ENCODE measurements around the gene GRID2. TPM values are rescaled to one million over a fixed set of nuclear protein-coding genes. Genes with fewer than 3 reads are reported as not detected.

The GRID2 gene
- total and polyA plus RNA-seq, 11 donors: 0.29 to 0.38 (median 0.33) TPM; not detected in 8

DNA sequence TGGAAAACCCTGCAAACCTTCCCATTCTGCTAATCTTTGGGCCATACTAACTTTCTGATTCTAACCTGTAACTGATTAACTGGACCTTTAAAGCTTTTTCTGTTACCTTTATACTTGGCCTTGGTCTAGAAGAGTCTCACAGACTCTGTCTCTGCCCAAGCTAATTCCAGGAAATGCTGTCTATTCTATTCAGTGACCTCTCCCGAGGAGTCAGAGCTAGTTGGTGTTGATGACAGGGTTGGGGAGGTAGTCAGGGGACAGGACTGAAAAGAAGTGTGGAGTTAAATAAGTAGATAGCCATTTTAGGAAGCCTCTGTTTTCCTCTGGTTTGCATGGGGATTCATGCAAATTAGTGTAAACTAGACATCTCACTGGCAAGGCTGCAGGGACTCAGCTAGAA is 429.5 kb downstream of the GRID2 start:
- intact Hi-C loops (cut with DNase I): no loop called here
- no peak for ATAC-seq
- Histone ChIP-seq H3K27me3 (no peaks in the 10 kb centered on the region), H3K27ac (no peak overlapping the region), H3K9me3 (no peaks in the 10 kb centered on the region), H3K4me3 (no peak overlapping the region), H3K36me3 (no peaks in the 10 kb centered on the region), H3K4me1 (no peaks in the 10 kb centered on the region)
- 13 to 29% (median 19%) methylated on average over 1 of the region's 1 CpG for WGBS, 4 donors
- TF ChIP-seq POLR2A (IDR thresholded peaks at IDR 0.05): no peak
- TF ChIP-seq, protein P1, sequence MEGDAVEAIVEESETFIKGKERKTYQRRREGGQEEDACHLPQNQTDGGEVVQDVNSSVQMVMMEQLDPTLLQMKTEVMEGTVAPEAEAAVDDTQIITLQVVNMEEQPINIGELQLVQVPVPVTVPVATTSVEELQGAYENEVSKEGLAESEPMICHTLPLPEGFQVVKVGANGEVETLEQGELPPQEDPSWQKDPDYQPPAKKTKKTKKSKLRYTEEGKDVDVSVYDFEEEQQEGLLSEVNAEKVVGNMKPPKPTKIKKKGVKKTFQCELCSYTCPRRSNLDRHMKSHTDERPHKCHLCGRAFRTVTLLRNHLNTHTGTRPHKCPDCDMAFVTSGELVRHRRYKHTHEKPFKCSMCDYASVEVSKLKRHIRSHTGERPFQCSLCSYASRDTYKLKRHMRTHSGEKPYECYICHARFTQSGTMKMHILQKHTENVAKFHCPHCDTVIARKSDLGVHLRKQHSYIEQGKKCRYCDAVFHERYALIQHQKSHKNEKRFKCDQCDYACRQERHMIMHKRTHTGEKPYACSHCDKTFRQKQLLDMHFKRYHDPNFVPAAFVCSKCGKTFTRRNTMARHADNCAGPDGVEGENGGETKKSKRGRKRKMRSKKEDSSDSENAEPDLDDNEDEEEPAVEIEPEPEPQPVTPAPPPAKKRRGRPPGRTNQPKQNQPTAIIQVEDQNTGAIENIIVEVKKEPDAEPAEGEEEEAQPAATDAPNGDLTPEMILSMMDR (IDR thresholded peaks at IDR 0.05): no peak
- no peak for DNase-seq

DNA sequence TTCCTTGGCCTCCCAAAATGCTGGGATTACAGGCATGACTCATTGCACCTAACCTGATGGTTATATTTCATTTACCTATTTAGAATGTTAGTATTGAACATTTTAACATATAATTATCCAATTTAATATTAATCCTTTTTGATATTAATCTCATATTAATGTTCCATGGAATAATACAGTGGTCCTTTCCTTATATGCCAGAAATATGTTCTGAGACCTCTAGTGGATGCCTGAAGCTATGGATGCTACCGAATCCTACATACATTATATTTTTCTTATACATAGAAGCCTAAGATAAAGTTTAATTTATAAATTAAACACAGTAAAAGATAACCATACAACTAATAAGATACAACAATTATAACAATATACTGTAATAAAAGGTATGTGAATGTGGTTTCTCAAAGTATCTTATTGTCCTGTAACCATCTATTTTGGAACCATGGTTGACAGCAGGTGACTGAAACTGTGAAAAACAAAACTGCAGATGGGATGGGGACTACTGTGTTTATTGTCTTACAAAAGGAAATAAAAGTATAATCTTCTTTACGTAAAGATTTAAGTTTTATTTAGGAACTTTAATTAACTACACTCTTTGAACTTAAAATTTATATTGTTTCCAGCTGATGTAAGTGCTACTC is 431.4 kb downstream of the GRID2 start:
- no peaks in the 10 kb centered on the region for H3K27me3 ChIP-seq

DNA sequence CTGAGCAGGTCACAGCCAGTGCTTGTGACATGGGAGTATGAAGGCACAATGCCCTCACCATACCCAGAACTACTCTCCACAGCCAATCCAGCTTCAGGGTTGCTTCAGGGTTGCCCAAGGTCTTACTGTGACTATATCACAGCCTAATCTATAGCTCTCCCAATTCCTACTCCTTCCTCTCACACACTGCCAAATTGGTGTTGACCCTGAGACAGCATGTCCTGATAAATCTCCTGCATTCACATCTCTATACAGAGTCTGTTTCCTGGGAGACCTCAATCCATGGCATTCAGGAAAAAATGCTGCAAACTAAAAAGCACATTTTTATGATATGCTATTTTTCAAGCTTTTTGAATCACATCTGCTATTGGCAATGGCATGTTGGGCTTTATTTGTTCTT is 456.7 kb downstream of the GRID2 start:
- no peaks in the 10 kb centered on the region for H3K4me1 ChIP-seq
- DNase-seq (no peak), ATAC-seq (no peak)
- H3K27me3 ChIP-seq: no peaks in the 10 kb centered on the region
- no peak overlapping the region for H3K27ac ChIP-seq
- intact Hi-C loops (cut with DNase I): no loop called here
- no peak overlapping the region for H3K4me3 ChIP-seq
- no peaks in the 10 kb centered on the region for H3K9me3 ChIP-seq
- TF ChIP-seq, protein P1 (IDR thresholded peaks at IDR 0.05): no peak
- TF ChIP-seq POLR2A (IDR thresholded peaks at IDR 0.05): no peak
- no peaks in the 10 kb centered on the region for H3K36me3 ChIP-seq

More for the DNA sequence above, 431.4 kb downstream of the GRID2 start:
- no peaks in the 10 kb centered on the region for H3K4me1 ChIP-seq
- intact Hi-C loops (cut with DNase I): no loop called here
- WGBS, 4 donors: 86 to 88% (median 87%) methylated on average over 2 of the region's 2 CpGs
- H3K4me3 ChIP-seq: no peak overlapping the region
- ATAC-seq: no peak
- H3K9me3 ChIP-seq: no peaks in the 10 kb centered on the region
- no peaks in the 10 kb centered on the region for H3K36me3 ChIP-seq
- no peak overlapping the region for H3K27ac ChIP-seq
- TF ChIP-seq POLR2A (IDR thresholded peaks at IDR 0.05): no peak
- DNase-seq: no peak

DNA sequence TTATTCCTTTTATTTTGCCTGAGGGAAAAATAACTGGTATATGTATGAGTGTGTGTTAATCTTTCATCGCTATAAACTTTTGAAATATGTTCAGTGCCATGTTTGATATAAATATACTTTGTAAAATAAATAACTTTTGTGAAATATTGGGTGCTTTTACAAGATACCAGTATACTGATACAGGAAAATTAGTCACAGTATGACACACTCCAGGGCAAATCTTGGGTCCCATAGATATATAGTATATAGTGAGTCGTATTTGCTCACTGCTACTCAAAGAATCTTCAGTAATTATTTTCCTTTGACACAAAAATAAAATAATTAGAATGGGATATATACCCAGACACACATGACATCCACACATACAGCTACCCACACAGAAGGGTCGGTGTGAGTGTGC is 472.3 kb downstream of the GRID2 start:
- TF ChIP-seq, protein P1 (IDR thresholded peaks at IDR 0.05): no peak
- no peak for TF ChIP-seq POLR2A (IDR thresholded peaks at IDR 0.05)
- H3K4me1 ChIP-seq: no peaks in the 10 kb centered on the region
- H3K36me3 ChIP-seq: no peaks in the 10 kb centered on the region
- no peaks in the 10 kb centered on the region for H3K27me3 ChIP-seq
- H3K9me3 ChIP-seq: peaks cover 0 to under 1% (median 0%) of the 10 kb centered on the region in 12 donors
- WGBS, 4 donors: 86 to 88% (median 87%) methylated on average over 3 of the region's 3 CpGs
- no peak overlapping the region for H3K4me3 ChIP-seq
- no peak overlapping the region for H3K27ac ChIP-seq
- intact Hi-C loops (cut with DNase I): no loop called here
- ATAC-seq (no peak), DNase-seq (no peak)

DNA sequence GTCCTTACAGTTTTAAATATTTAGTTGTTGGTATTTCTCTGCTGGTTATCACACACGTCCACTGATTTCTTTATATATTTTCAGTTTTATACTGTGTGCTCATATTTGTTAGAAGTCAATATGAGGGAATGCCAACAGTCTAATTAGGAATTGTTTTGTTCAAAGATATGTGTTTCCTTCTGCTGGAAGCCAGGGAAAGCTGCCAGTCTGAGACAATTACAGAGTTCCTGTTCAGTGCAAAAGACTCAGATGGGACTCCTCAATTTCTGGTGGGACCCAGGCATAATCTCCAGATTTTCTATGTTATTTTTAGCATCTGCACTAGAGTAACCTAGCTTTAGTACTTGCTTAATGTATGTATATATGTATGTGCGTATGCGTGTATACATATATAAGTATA is 486.0 kb downstream of the GRID2 start:
- Histone ChIP-seq H3K4me1 (no peaks in the 10 kb centered on the region), H3K27ac (no peak overlapping the region), H3K27me3 (no peaks in the 10 kb centered on the region), H3K9me3 (no peaks in the 10 kb centered on the region), H3K4me3 (no peak overlapping the region), H3K36me3 (no peaks in the 10 kb centered on the region)
- intact Hi-C loops (cut with DNase I): no loop called here
- DNase-seq (no peak), ATAC-seq (no peak)
- TF ChIP-seq POLR2A (IDR thresholded peaks at IDR 0.05): no peak
- TF ChIP-seq, protein P1 (IDR thresholded peaks at IDR 0.05): no peak
- 67 to 81% (median 73%) methylated on average over 3 of the region's 3 CpGs for whole genome bisulfite sequencing, 4 donors
